ENCODE data around the gene GALR2.

DNA sequence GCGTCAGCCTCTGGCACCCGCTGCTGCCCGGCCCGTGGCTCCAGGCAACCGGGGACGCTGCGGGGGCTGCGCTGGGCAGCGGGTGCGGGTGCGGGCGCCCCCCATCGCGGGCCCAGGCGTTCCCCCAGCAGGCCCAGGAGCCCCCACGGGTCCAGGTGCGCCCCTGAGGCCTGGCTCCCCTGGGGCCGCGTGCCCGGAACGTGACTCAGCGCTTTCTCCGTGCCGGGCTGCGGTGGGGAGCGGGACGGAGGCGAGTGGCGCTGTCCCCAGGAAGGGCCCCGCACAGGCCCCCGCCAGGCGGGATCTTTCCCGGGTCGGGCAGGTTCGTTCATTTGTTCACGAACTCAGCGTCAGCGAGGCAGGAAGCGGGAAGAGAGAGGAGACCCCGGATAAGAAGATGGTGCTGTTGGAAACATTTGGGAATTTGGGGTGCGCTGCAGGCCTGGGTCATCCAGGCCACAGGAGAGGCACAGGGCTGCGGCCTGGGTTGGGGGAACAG, 47.4 kb downstream of the GALR2 start:
- no peak for TF ChIP-seq EZH2phosphoT487 (IDR thresholded peaks at IDR 0.05; ENCODE audit: borderline replicate concordance, low read depth, low read length)
- TF ChIP-seq, protein P1, sequence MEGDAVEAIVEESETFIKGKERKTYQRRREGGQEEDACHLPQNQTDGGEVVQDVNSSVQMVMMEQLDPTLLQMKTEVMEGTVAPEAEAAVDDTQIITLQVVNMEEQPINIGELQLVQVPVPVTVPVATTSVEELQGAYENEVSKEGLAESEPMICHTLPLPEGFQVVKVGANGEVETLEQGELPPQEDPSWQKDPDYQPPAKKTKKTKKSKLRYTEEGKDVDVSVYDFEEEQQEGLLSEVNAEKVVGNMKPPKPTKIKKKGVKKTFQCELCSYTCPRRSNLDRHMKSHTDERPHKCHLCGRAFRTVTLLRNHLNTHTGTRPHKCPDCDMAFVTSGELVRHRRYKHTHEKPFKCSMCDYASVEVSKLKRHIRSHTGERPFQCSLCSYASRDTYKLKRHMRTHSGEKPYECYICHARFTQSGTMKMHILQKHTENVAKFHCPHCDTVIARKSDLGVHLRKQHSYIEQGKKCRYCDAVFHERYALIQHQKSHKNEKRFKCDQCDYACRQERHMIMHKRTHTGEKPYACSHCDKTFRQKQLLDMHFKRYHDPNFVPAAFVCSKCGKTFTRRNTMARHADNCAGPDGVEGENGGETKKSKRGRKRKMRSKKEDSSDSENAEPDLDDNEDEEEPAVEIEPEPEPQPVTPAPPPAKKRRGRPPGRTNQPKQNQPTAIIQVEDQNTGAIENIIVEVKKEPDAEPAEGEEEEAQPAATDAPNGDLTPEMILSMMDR (conservative IDR thresholded peaks at IDR 0.05; ENCODE audit: low read length), result no peak
